Lung (tissue), 16 donors: ENCODE results near the gene ANXA3. TPM values are rescaled to one million over a fixed set of nuclear protein-coding genes. Genes with fewer than 3 reads are reported as not detected.
"Not testable (repeated sequence)": the region's sequence is repeated elsewhere in the genome, so short reads cannot be mapped to it uniquely, and the experiment has no call there.

ENCODE experiments used
- ATAC-seq: fragments of 200-7000 bp; cut with Tn5 transposase; one replicate; pipeline ENCODE4 v1.9.1; 2020; ENCODE audit warnings: moderate number of reproducible peaks; ENCODE audit not compliant: insufficient read depth, low FRiP score
- DNase-seq, 3 donors: peaks; one replicate each; pipeline ENCODE4 v3.0.0-alpha.2; 2013 to 2017
- H3K27ac ChIP-seq, 2 donors: one replicate each; pipeline ENCODE4 v1.5.1; 2013; ENCODE audit warnings: mild to moderate bottlenecking in 2 of 2, moderate library complexity in 2 of 2, control low read depth in 1 of 2, inconsistent platforms in 1 of 2, low read depth in 1 of 2, low read length in 1 of 2
- H3K27me3 ChIP-seq, 3 donors: one replicate each; pipeline ENCODE4 v1.5.1; 2013; ENCODE audit warnings: low read length in 2 of 3; ENCODE audit not compliant: control insufficient read depth in 3 of 3, insufficient read depth in 3 of 3
- H3K36me3 ChIP-seq, 4 donors: one replicate each; pipeline ENCODE4 v1.5.1; 2013; ENCODE audit warnings: low read length in 4 of 4, mild to moderate bottlenecking in 1 of 4, moderate library complexity in 1 of 4; ENCODE audit not compliant: control insufficient read depth in 4 of 4, insufficient read depth in 4 of 4
- H3K4me1 ChIP-seq, 5 donors: one replicate each; pipeline ENCODE4 v1.5.1; 2013; ENCODE audit warnings: low read length in 5 of 5, mild to moderate bottlenecking in 2 of 5, moderate library complexity in 1 of 5; ENCODE audit not compliant: control insufficient read depth in 5 of 5, insufficient read depth in 5 of 5
- H3K4me3 ChIP-seq: one replicate; pipeline ENCODE4 v1.5.1; 2013; ENCODE audit warnings: mild to moderate bottlenecking, control low read depth, moderate library complexity
- H3K9ac ChIP-seq, 2 donors: one replicate each; pipeline ENCODE4 v1.5.1; 2013; ENCODE audit warnings: low read length in 2 of 2, control low read depth in 1 of 2; ENCODE audit not compliant: insufficient read depth in 1 of 2
- H3K9me3 ChIP-seq, 4 donors: one replicate each; pipeline ENCODE4 v1.5.1; 2013; ENCODE audit warnings: low read length in 3 of 4, mild to moderate bottlenecking in 1 of 4, moderate library complexity in 1 of 4; ENCODE audit not compliant: control insufficient read depth in 4 of 4, insufficient read depth in 3 of 4
- CTCF ChIP-seq: IDR thresholded peaks from 2 replicates; pipeline ENCODE4 v1.5.1; 2012; ENCODE audit warnings: mild to moderate bottlenecking; ENCODE audit errors: control extremely low read depth, extremely low read depth
- WGBS, 2 donors: extraction: QIAGEN DNeasy Blood & Tissue Kit; methylation state at CpG; one replicate each; pipeline ENCODE4 v1.1.7; 2013; 5-methylcytosine and 5-hydroxymethylcytosine counted together
- long read RNA-seq, 5 donors: transcript quantifications; one replicate each; lab custom pipeline, GENCODE V29; 2026
- polyA plus RNA-seq, 2 donors: library from polyadenylated mRNA; stranded (reverse); fragments of 200-250 nt; gene quantifications; one replicate each; pipeline ENCODE4 v1.2.1, GENCODE V29; 2013
- total RNA-seq, 2 donors: library from RNA; depleted of rRNA in 1 of 2; stranded (reverse); fragments of >200 nt in 1 of 2; gene quantifications; one replicate each; pipeline ENCODE4 v1.2.1, GENCODE V29; 2014 to 2021
- donor health status: control.
- donor health status: control.
- donor health status: Bipolar disorder and iron deficiency.
- donor health status: healthy.
- donor health status: DM: yes; HTN: yes; CAD: no.

The ANXA3 gene
- 100 to 1,000 TPM in 1 of 2 donors, 10 to 100 TPM in 1; 84.1 to 244 TPM for total RNA-seq
- polyA plus RNA-seq = 100 to 1,000 TPM; 123 to 189 TPM
- long read RNA-seq, donor 1, transcript ANXA3-201 (13 exons, 1,657 nt) = major isoform, 32 of 46 reads
- long read RNA-seq, donor 1, partial matches to known transcripts = 7 of 46 reads
- long read RNA-seq, donor 1, other reads (novel, unspliced or antisense) = 0 of 46 reads
- long read RNA-seq, donor 2, transcript ANXA3-201 (13 exons, 1,657 nt) = major isoform, 9 of 20 reads
- long read RNA-seq, donor 2, partial matches to known transcripts = 10 of 20 reads
- long read RNA-seq, donor 2, other reads (novel, unspliced or antisense) = 0 of 20 reads
- long read RNA-seq, donor 3, transcript ANXA3-201 (13 exons, 1,657 nt) = major isoform, 29 of 36 reads
- long read RNA-seq, donor 3, transcript ANXA3-204 (4 exons, 832 nt) = minor isoform, 6 of 36 reads
- long read RNA-seq, donor 3, partial matches to known transcripts = 0 of 36 reads
- long read RNA-seq, donor 3, other reads (novel, unspliced or antisense) = 0 of 36 reads
- long read RNA-seq, donor 4, transcript ANXA3-201 (13 exons, 1,657 nt) = major isoform, 11 of 18 reads
- long read RNA-seq, donor 4, partial matches to known transcripts = 5 of 18 reads
- long read RNA-seq, donor 4, other reads (novel, unspliced or antisense) = 0 of 18 reads
- long read RNA-seq, donor 5, transcript ANXA3-201 (13 exons, 1,657 nt) = major isoform, 22 of 33 reads
- long read RNA-seq, donor 5, transcript ANXA3-204 (4 exons, 832 nt) = minor isoform, 6 of 33 reads
- long read RNA-seq, donor 5, partial matches to known transcripts = 0 of 33 reads
- long read RNA-seq, donor 5, other reads (novel, unspliced or antisense) = 0 of 33 reads

GRCh38 chr4:78551420-78552351 lies at the start of gene ANXA3:
Gene ANXA3, plus strand, starts transcription at chr4:78551770. Its CDS starts 2,704 bp downstream, at chr4:78554474.
- 4 to 6% methylated on average over 46 to 65 of the region's 65 CpGs for WGBS, 2 donors
- H3K36me3 ChIP-seq = no peaks in the 10 kb centered on the region
- H3K9ac ChIP-seq = peak within 1 kb of the TSS; percentile 82 to 84
- peaks cover 0 to 23% (median 3%) of the 10 kb centered on the region in 5 donors for H3K4me1 ChIP-seq
- H3K4me3 ChIP-seq = peak within 1 kb of the TSS; percentile 74
- no peak for TF ChIP-seq CTCF
- no peaks in the 10 kb centered on the region for H3K9me3 ChIP-seq
- peak within 1 kb of the TSS; percentile 80 to 98 for H3K27ac ChIP-seq
- ATAC-seq (peak; percentile 90), DNase-seq (peak; percentile 46 to 60 (median 57))
- H3K27me3 ChIP-seq = peaks cover 0 to 8% (median 0%) of the 10 kb centered on the region in 3 donors

GRCh38 chr4:78506260-78506659 lies 45.3 kb upstream of the ANXA3 start:
- H3K9me3 ChIP-seq, ATAC-seq, H3K27ac ChIP-seq, H3K27me3 ChIP-seq, DNase-seq, H3K36me3 ChIP-seq, H3K4me3 ChIP-seq, H3K9ac ChIP-seq, H3K4me1 ChIP-seq: not testable (repeated sequence)
- 80 to 82% methylated on average over 10 of the region's 10 CpGs for WGBS, 2 donors

- TF ChIP-seq CTCF = no peak
- WGBS, 2 donors = 75 to 91% methylated on average over 2 of the region's 2 CpGs
- DNase-seq (peak in 2 of 3 donors; percentile 34 to 54), ATAC-seq (no peak)
- Histone ChIP-seq H3K27ac (no peak overlapping the region), H3K27me3 (no peaks in the 10 kb centered on the region), H3K4me1 (peaks cover 0 to 4% (median 0%) of the 10 kb centered on the region in 5 donors), H3K9ac (no peak overlapping the region), H3K4me3 (no peak overlapping the region), H3K36me3 (peaks cover 0 to 5% (median 2%) of the 10 kb centered on the region in 4 donors), H3K9me3 (no peaks in the 10 kb centered on the region)
These were observed 42.5 kb upstream of the ANXA3 start for GRCh38 chr4:78509043-78509442.
